ENCODE data around the gene GARIN5A.

GARIN5A gene

GRCh38 chr19:50432221-50433028, 44.2 kb downstream of the GARIN5A start, which contains the start of gene MYBPC2:
TSS of gene MYBPC2 (plus strand) at chr19:50432892. CDS start at chr19:50432954, 62 bp downstream.
- DNase-seq: peak in 1 of 2 experiments; percentile 52

- DNase-seq: peak; percentile 50 to 78
Observed at GRCh38 chr19:50431343-50432220, 45.1 kb downstream of the GARIN5A start.

GRCh38 chr19:50430888-50431342, 45.7 kb downstream of the GARIN5A start:
- no peak for DNase-seq

GRCh38 chr19:50428772-50429463, 47.7 kb downstream of the GARIN5A start:
- no peak for DNase-seq

GRCh38 chr19:50427997-50428425, 48.6 kb downstream of the GARIN5A start:
- DNase-seq: no peak

- no peak for DNase-seq
Observed at GRCh38 chr19:50427318-50427925, 49.2 kb downstream of the GARIN5A start.

GRCh38 chr19:50425581-50425980, 51.1 kb downstream of the GARIN5A start:
- no peak for DNase-seq

- DNase-seq: no peak
Observed at GRCh38 chr19:50423279-50424113, 53.2 kb downstream of the GARIN5A start.

GRCh38 chr19:50422397-50423278, 54.0 kb downstream of the GARIN5A start:
- no peak for DNase-seq

- no peak for DNase-seq
Observed at GRCh38 chr19:50420808-50421207, 55.8 kb downstream of the GARIN5A start.

GRCh38 chr19:50420127-50420526, 56.5 kb downstream of the GARIN5A start:
- no peak for DNase-seq

- no peak for DNase-seq
Observed at GRCh38 chr19:50419580-50420035, 57.0 kb downstream of the GARIN5A start.

GRCh38 chr19:50419022-50419579, 57.5 kb downstream of the GARIN5A start:
- DNase-seq: no peak

GRCh38 chr19:50418176-50419021, 58.2 kb downstream of the GARIN5A start, which contains the start of gene SPIB:
TSS of gene SPIB (plus strand) at chr19:50418938. CDS start at chr19:50418963, 25 bp downstream.
- no peak for DNase-seq

- no peak for DNase-seq
Observed at GRCh38 chr19:50417111-50418081, 59.3 kb downstream of the GARIN5A start.
